HepG2 (cell line): ENCODE results near the gene CALML6. TPM values are rescaled to one million over a fixed set of nuclear protein-coding genes. Genes with fewer than 3 reads are reported as not detected.

Source experiments
- ARNT2 ChIP-seq: sonication (generic); formaldehyde crosslinking; IDR thresholded peaks from 2 replicates; pipeline ENCODE4 v1.8.0; 2022; ENCODE audit warnings: mild to moderate bottlenecking, low read depth, missing genetic modification reagents, moderate library complexity
- CENPBD1 ChIP-seq: sonication (generic); formaldehyde crosslinking; IDR thresholded peaks from 2 replicates; pipeline ENCODE4 v1.8.0; 2022; ENCODE audit warnings: missing genetic modification reagents, low read depth, mild to moderate bottlenecking, borderline replicate concordance
- CREB1 ChIP-seq, 2 experiments: fragments of 450-650 bp in 1 of 2; IDR thresholded peaks; 2 replicates each; pipeline ENCODE4 v1.6.1; 2016 to 2017; ENCODE audit warnings: control low read depth in 1 of 2, mild to moderate bottlenecking in 1 of 2, missing compliant biosample characterization in 1 of 2, missing genetic modification characterization in 1 of 2
- FOXJ3 ChIP-seq: sonication (generic); formaldehyde crosslinking; IDR thresholded peaks from 2 replicates; pipeline ENCODE4 v1.4.0; 2020; ENCODE audit warnings: missing genetic modification reagents, mild to moderate bottlenecking, borderline replicate concordance
- FUBP1 ChIP-seq: sonication (generic); formaldehyde crosslinking; IDR thresholded peaks from 2 replicates; pipeline ENCODE4 v1.5.1; 2020; ENCODE audit warnings: missing genetic modification reagents, mild to moderate bottlenecking, borderline replicate concordance
- IKZF4 ChIP-seq: sonication (generic); formaldehyde crosslinking; IDR thresholded peaks from 2 replicates; pipeline ENCODE4 v1.5.1; 2020; ENCODE audit warnings: borderline replicate concordance, mild to moderate bottlenecking, low read depth, missing genetic modification reagents; ENCODE audit errors: not compliant biosample characterization
- KDM5B ChIP-seq: sonication (generic); formaldehyde crosslinking; IDR thresholded peaks from 2 replicates; pipeline ENCODE4 v1.4.0; 2020; ENCODE audit warnings: missing genetic modification reagents, mild to moderate bottlenecking, borderline replicate concordance
- POLR2A ChIP-seq, 2 experiments: IDR thresholded peaks; 2 replicates each; pipeline ENCODE4 v1.6.1; 2011; ENCODE audit warnings: low read depth in 2 of 2, low read length in 2 of 2, mild to moderate bottlenecking in 1 of 2, moderate library complexity in 1 of 2; ENCODE audit not compliant: insufficient read depth in 1 of 2
- SP5 ChIP-seq: IDR thresholded peaks from 2 replicates; pipeline ENCODE4 v1.6.1; 2016; ENCODE audit warnings: low read depth, borderline replicate concordance
- TEAD3 ChIP-seq: optimal IDR thresholded peaks from 2 replicates; pipeline ENCODE3; 2016; ENCODE audit warnings: borderline replicate concordance
- THAP11 ChIP-seq: IDR thresholded peaks from 2 replicates; pipeline ENCODE4 v1.6.1; 2016; ENCODE audit warnings: missing biosample characterization, missing genetic modification reagents
- ZNF264 ChIP-seq: sonication (generic); formaldehyde crosslinking; IDR thresholded peaks from 2 replicates; pipeline ENCODE4 v1.4.0; 2020; ENCODE audit warnings: missing genetic modification reagents
- ZNF275 ChIP-seq: sonication (generic); formaldehyde crosslinking; IDR thresholded peaks from 2 replicates; pipeline ENCODE4 v1.8.0; 2022; ENCODE audit warnings: missing genetic modification reagents, mild to moderate bottlenecking, inconsistent platforms, borderline replicate concordance
- ZNF337 ChIP-seq: sonication (generic); formaldehyde crosslinking; IDR thresholded peaks from 2 replicates; pipeline ENCODE4 v1.5.1; 2020; ENCODE audit warnings: missing genetic modification reagents, low read depth, mild to moderate bottlenecking, borderline replicate concordance
- ZNF367 ChIP-seq: sonication (generic); formaldehyde crosslinking; IDR thresholded peaks from 2 replicates; pipeline ENCODE4 v1.4.0; 2020; ENCODE audit warnings: missing genetic modification reagents, borderline replicate concordance
- ZNF557 ChIP-seq: sonication (generic); formaldehyde crosslinking; IDR thresholded peaks from 2 replicates; pipeline ENCODE4 v1.4.0; 2020; ENCODE audit warnings: missing genetic modification reagents
- ZNF761 ChIP-seq: sonication (generic); formaldehyde crosslinking; conservative IDR thresholded peaks from 2 replicates; pipeline ENCODE4 v1.4.0; 2020; ENCODE audit warnings: mild to moderate bottlenecking, missing genetic modification reagents
- polyA plus RNA-seq, 8 experiments: library from polyadenylated mRNA; depleted of rRNA in 3 of 8; stranded (reverse) in 7 of 8; unstranded in 1 of 8; fragments of >200 nt; fragmentation: Illumina TruSeq in 4 of 8; extraction: Trizol in 4 of 8; gene quantifications; 2 replicates each; pipeline versions ENCODE4 v1.2.1 to v1.2.3, GENCODE V29; 2011 to 2016; ENCODE audit warnings: low read depth in 4 of 8, missing spikeins in 1 of 8, mixed read lengths in 1 of 8; ENCODE audit not compliant: insufficient read depth in 1 of 8
- total RNA-seq, 5 experiments: library from RNA; depleted of rRNA; stranded (reverse); fragments of >200 nt; fragmentation: Illumina TruSeq; extraction: Trizol; gene quantifications; 2 replicates each; pipeline ENCODE4 v1.2.3, GENCODE V29; 2016; ENCODE audit warnings: low read depth in 1 of 5
- TF ChIP-seq, protein P1 (sequence below): IDR thresholded peaks from 2 replicates; pipeline ENCODE4 v1.6.1; 2016; ENCODE audit warnings: mild to moderate bottlenecking, missing biosample characterization, missing genetic modification reagents
- TF ChIP-seq, protein P2 (sequence below): sonication (generic); formaldehyde crosslinking; IDR thresholded peaks from 2 replicates; pipeline ENCODE4 v1.5.0; 2020; ENCODE audit warnings: missing genetic modification reagents

Gene CALML6
- total and polyA plus RNA-seq, 2 of the 13 experiments (the other 11 are each of a cell fraction or from before 2014, with no cell fraction given), result 0.11 to 0.12 TPM

GRCh38 chr1:1942753-1943656 lies 27.9 kb downstream of the CALML6 start (continued):
- TF ChIP-seq ZNF367 (CRISPR knock-in tag) (no peak), IKZF4 (CRISPR knock-in tag) (no peak), THAP11 (CRISPR knock-in tag) (peak; percentile 80), TEAD3 (CRISPR knock-in tag) (no peak), POLR2A (IDR thresholded peaks at IDR 0.05; ENCODE audit: insufficient read depth in 1 of 2, low read depth in 2 of 2, low read length in 2 of 2) (peak in 1 of 2 experiments; percentile 86; a peak in 2 of 4 replicates), ZNF337 (CRISPR knock-in tag) (peak; percentile 76; the same call in 1 of the 2 replicates), FUBP1 (CRISPR knock-in tag) (no peak), ZNF264 (CRISPR knock-in tag) (no peak; the same call in 1 of the 2 replicates), ZNF557 (CRISPR knock-in tag) (peak; percentile 24), CREB1 (IDR thresholded peaks at IDR 0.05) (no peak), CREB1 (CRISPR knock-in tag; IDR thresholded peaks at IDR 0.05) (peak; percentile 76), ARNT2 (CRISPR knock-in tag) (peak; percentile 83), CENPBD1 (CRISPR knock-in tag) (no peak), ZNF761 (no peak), FOXJ3 (CRISPR knock-in tag) (peak; percentile 56; the same call in 1 of the 2 replicates), ZNF275 (CRISPR knock-in tag) (peak; percentile 81; the same call in 1 of the 2 replicates), KDM5B (CRISPR knock-in tag) (peak; percentile 73), SP5 (CRISPR knock-in tag) (peak; percentile 97)
- TF ChIP-seq, protein P1, sequence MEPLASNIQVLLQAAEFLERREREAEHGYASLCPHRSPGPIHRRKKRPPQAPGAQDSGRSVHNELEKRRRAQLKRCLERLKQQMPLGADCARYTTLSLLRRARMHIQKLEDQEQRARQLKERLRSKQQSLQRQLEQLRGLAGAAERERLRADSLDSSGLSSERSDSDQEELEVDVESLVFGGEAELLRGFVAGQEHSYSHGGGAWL, result no peak; the same call in 1 of the 2 replicates
- TF ChIP-seq, protein P2, sequence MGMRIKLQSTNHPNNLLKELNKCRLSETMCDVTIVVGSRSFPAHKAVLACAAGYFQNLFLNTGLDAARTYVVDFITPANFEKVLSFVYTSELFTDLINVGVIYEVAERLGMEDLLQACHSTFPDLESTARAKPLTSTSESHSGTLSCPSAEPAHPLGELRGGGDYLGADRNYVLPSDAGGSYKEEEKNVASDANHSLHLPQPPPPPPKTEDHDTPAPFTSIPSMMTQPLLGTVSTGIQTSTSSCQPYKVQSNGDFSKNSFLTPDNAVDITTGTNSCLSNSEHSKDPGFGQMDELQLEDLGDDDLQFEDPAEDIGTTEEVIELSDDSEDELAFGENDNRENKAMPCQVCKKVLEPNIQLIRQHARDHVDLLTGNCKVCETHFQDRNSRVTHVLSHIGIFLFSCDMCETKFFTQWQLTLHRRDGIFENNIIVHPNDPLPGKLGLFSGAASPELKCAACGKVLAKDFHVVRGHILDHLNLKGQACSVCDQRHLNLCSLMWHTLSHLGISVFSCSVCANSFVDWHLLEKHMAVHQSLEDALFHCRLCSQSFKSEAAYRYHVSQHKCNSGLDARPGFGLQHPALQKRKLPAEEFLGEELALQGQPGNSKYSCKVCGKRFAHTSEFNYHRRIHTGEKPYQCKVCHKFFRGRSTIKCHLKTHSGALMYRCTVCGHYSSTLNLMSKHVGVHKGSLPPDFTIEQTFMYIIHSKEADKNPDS (CRISPR knock-in tag), result 0 out of 2 replicates have a peak, but pooled peaks have one; percentile 63
